Large intestine (tissue), 3 donors: ENCODE measurements around the gene KLF16. TPM values are rescaled to one million over a fixed set of nuclear protein-coding genes. Genes with fewer than 3 reads are reported as not detected.
"Not testable (repeated sequence)": the region's sequence is repeated elsewhere in the genome, so short reads cannot be mapped to it uniquely, and the experiment has no call there.

Experiments
- DNase-seq, 2 donors: peaks; one replicate each; pipeline versions ENCODE4 v3.0.0 to v3.0.0-alpha.2; 2013
- H3K27ac ChIP-seq: one replicate; pipeline ENCODE4 v1.5.1; 2013; ENCODE audit warnings: low read length
- H3K27me3 ChIP-seq: 2 replicates; pipeline ENCODE4 v1.6.1; 2013; ENCODE audit warnings: low read length; ENCODE audit not compliant: control insufficient read depth, insufficient read depth
- H3K36me3 ChIP-seq: 2 replicates; pipeline ENCODE4 v1.6.1; 2013; ENCODE audit warnings: low read length; ENCODE audit not compliant: control insufficient read depth, insufficient read depth
- H3K4me1 ChIP-seq: one replicate; pipeline ENCODE4 v1.6.1; 2013; ENCODE audit warnings: low read length; ENCODE audit not compliant: control insufficient read depth, insufficient read depth
- H3K4me3 ChIP-seq: one replicate; pipeline ENCODE4 v1.5.1; 2013; ENCODE audit warnings: low read length
- H3K9me3 ChIP-seq: one replicate; pipeline ENCODE4 v1.6.1; 2013; ENCODE audit warnings: mild to moderate bottlenecking, low read depth, low read length, moderate library complexity; ENCODE audit not compliant: control insufficient read depth
- WGBS: methylation state at CpG from one replicate; pipeline ENCODE4 v1.1.5; 2013; ENCODE audit warnings: low lambda C conversion rate; ENCODE audit not compliant: insufficient coverage; 5-methylcytosine and 5-hydroxymethylcytosine counted together
- polyA plus RNA-seq: library from polyadenylated mRNA; unstranded; fragments of 120-200 nt; gene quantifications from one replicate; pipeline ENCODE4 v1.2.1, GENCODE V29; 2013

Gene KLF16
- polyA plus RNA-seq, 1 donor, result 19.5 TPM

- H3K27ac ChIP-seq, H3K27me3 ChIP-seq, H3K4me3 ChIP-seq, DNase-seq, H3K9me3 ChIP-seq: not testable (repeated sequence)
- H3K36me3 ChIP-seq, result peaks cover 15% of the 10 kb centered on the region
- peaks cover 26% of the 10 kb centered on the region for H3K4me1 ChIP-seq
- WGBS, result no CpG with 5 or more reads among the region's 8 CpGs
These were observed 15.2 kb upstream of the KLF16 start for GRCh38 chr19:1878583-1878982.

- Histone ChIP-seq H3K4me1 (peaks cover 16% of the 10 kb centered on the region), H3K36me3 (peaks cover 18% of the 10 kb centered on the region)
- not testable (repeated sequence) for DNase-seq, H3K4me3 ChIP-seq, H3K27me3 ChIP-seq, H3K27ac ChIP-seq, H3K9me3 ChIP-seq
- no CpG with 5 or more reads among the region's 47 CpGs for WGBS
These were observed 13.9 kb upstream of the KLF16 start for GRCh38 chr19:1877280-1877660.

DNA sequence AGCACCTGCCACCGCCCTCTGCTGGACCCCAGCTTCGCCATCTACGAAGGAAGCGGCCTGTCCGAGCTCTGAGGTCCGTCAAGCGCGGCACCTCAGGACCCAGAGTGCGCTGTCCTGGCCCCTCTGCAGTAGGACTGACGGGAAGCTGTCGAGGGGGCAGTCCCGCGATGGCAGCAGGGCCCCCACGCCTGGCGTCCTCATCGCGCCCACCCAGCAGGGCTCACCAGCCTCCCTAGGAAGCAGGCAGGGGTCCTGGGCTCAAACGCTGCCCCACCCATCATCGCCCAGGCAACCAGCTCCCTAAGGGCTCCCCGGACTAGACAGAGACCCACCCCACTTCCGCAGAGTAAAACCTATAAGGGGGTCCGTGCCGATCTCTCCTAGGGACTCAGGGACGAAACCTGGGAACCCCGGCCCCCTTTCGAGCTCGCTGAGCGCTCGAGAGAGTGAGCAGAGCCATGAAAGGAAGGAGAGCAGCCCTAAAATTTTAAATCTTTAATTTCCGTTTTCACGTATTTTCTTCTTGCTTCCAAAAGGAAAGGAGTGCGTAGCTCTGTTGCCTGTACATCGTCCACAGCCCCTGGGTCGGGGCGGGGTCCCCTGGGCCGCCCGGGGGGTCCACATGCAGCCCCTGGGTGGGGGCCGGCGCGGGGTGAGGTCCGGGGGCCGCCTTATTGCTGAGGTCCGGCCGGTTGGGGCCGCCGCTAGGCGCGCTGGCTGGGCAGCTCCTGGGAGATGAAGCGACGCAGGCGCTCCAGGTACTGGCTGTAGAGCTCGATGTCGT, 13.3 kb upstream of the KLF16 start:
- peaks cover 12% of the 10 kb centered on the region for H3K4me1 ChIP-seq
- peaks cover 18% of the 10 kb centered on the region for H3K36me3 ChIP-seq
- peak overlapping the region; percentile 99 for H3K4me3 ChIP-seq
- H3K27me3 ChIP-seq, H3K9me3 ChIP-seq, DNase-seq: not testable (repeated sequence)
- H3K27ac ChIP-seq, result peak overlapping the region; percentile 56
- WGBS, result no CpG with 5 or more reads among the region's 53 CpGs

- Histone ChIP-seq H3K9me3 (peaks cover 6% of the 10 kb centered on the region), H3K36me3 (peaks cover 20% of the 10 kb centered on the region), H3K27me3 (no peaks in the 10 kb centered on the region), H3K4me1 (peaks cover 12% of the 10 kb centered on the region), H3K27ac (peak overlapping the region; percentile 86), H3K4me3 (peak overlapping the region; percentile 99)
- peak; percentile 92 to 93 for DNase-seq
- WGBS, result no CpG with 5 or more reads among the region's 87 CpGs
These were observed 12.5 kb upstream of the KLF16 start for GRCh38 chr19:1875646-1876495.

- H3K27me3 ChIP-seq, H3K9me3 ChIP-seq, DNase-seq: not testable (repeated sequence)
- no CpG with 5 or more reads among the region's 11 CpGs for whole genome bisulfite sequencing
- H3K4me1 ChIP-seq, result peaks cover 12% of the 10 kb centered on the region
- peak overlapping the region; percentile 86 for H3K27ac ChIP-seq
- peaks cover 14% of the 10 kb centered on the region for H3K36me3 ChIP-seq
- H3K4me3 ChIP-seq, result peak overlapping the region; percentile 99
These were observed 11.9 kb upstream of the KLF16 start for GRCh38 chr19:1875265-1875645.

- Histone ChIP-seq H3K9me3 (peaks cover 6% of the 10 kb centered on the region), H3K27me3 (no peaks in the 10 kb centered on the region), H3K27ac (no peak overlapping the region), H3K36me3 (peaks cover 12% of the 10 kb centered on the region), H3K4me3 (peak overlapping the region; percentile 99), H3K4me1 (peaks cover 12% of the 10 kb centered on the region)
- no peak for DNase-seq
- WGBS, result 20% methylated on average over 3 of the region's 16 CpGs
These were observed 11.3 kb upstream of the KLF16 start for GRCh38 chr19:1874554-1875185.

- H3K36me3 ChIP-seq, result peaks cover 12% of the 10 kb centered on the region
- WGBS, result 57% methylated on average over 1 of the region's 29 CpGs
- H3K9me3 ChIP-seq, result peaks cover 6% of the 10 kb centered on the region
- no peaks in the 10 kb centered on the region for H3K27me3 ChIP-seq
- H3K4me3 ChIP-seq, result no peak overlapping the region
- DNase-seq, result no peak
- H3K4me1 ChIP-seq, result peaks cover 12% of the 10 kb centered on the region
- H3K27ac ChIP-seq, result no peak overlapping the region
These were observed 10.4 kb upstream of the KLF16 start for GRCh38 chr19:1873524-1874473.

DNA sequence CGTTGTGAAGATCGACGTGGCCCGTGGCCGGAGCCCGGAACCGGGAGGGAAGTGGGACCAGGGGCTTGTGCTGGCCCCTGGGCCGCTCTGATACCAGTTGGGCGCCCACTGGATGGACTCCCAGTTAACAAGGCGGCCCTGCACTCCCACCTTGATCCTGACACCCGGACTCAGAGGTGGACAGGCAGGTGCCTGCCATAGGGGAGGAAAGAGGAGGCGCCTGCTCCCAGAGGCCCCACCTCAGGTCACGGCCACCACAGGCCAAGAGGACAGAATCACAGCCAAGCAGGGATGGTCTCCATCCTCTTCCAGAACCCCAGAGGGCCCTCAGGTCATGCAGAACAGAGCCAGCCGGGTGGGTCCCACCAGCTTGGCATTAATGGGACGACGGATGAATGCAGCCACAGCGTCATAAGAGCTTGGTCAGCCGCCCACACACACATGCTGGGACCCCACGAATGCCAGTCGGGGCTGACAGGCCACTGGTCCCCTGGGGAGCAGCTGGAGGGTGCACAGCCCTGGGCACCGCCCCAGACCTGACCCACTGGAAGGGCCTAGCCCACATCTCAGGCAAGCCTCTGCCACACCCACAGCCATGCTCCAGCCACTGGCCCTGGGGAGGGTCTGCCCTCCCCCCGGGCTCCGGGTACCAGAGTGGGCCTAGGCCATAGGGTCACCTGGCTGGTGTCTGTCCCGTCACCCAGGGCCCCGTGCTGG, 9.6 kb upstream of the KLF16 start:
- DNase-seq, result no peak
- no peak overlapping the region for H3K4me3 ChIP-seq
- WGBS, result no CpG with 5 or more reads among the region's 25 CpGs
- H3K27ac ChIP-seq, result no peak overlapping the region
- peaks cover 6% of the 10 kb centered on the region for H3K9me3 ChIP-seq
- no peaks in the 10 kb centered on the region for H3K27me3 ChIP-seq
- H3K36me3 ChIP-seq, result peaks cover 12% of the 10 kb centered on the region
- peaks cover 12% of the 10 kb centered on the region for H3K4me1 ChIP-seq

GRCh38 chr19:1871630-1872029, 8.3 kb upstream of the KLF16 start:
- no peak for DNase-seq
- H3K9me3 ChIP-seq, result peaks cover 6% of the 10 kb centered on the region
- no CpG with 5 or more reads among the region's 13 CpGs for WGBS
- H3K27ac ChIP-seq, result no peak overlapping the region
- H3K4me3 ChIP-seq, result no peak overlapping the region
- H3K27me3 ChIP-seq, result no peaks in the 10 kb centered on the region
- peaks cover 12% of the 10 kb centered on the region for H3K36me3 ChIP-seq
- H3K4me1 ChIP-seq, result peaks cover 17% of the 10 kb centered on the region
